Right lung (tissue), 5 donors: ENCODE data around the gene LRP2. TPM values are rescaled to one million over a fixed set of nuclear protein-coding genes. Genes with fewer than 3 reads are reported as not detected.

Experiments
- DNase-seq, 2 donors: peaks; one replicate each; pipeline ENCODE4 v3.0.0-alpha.2; 2013
- polyA plus RNA-seq, 5 donors: library from polyadenylated mRNA; unstranded; fragments of 120-200 nt; gene quantifications; one replicate each; pipeline versions ENCODE4 v1.2.1 to v1.2.3, GENCODE V29; 2013; ENCODE audit warnings: inconsistent platforms in 1 of 5, low replicate concordance in 1 of 5; ENCODE audit not compliant: insufficient read length in 5 of 5, insufficient read depth in 1 of 5

LRP2 gene
- polyA plus RNA-seq, 5 donors = 1.9 to 4.3 (median 2.9) TPM

GRCh38 chr2:169240405-169240804 lies 121.9 kb downstream of the LRP2 start:
- DNase-seq = no peak

GRCh38 chr2:169237939-169238338 lies 124.4 kb downstream of the LRP2 start:
- DNase-seq = no peak

- peak in 1 of 2 donors; percentile 33 for DNase-seq
These were observed 125.0 kb downstream of the LRP2 start for GRCh38 chr2:169237286-169237685.

- DNase-seq = no peak
These were observed 129.7 kb downstream of the LRP2 start for GRCh38 chr2:169232551-169233154.

GRCh38 chr2:169230204-169230603 lies 132.1 kb downstream of the LRP2 start:
- DNase-seq = no peak

GRCh38 chr2:169229590-169229989 lies 132.7 kb downstream of the LRP2 start:
- no peak for DNase-seq

- no peak for DNase-seq
These were observed 136.4 kb downstream of the LRP2 start for GRCh38 chr2:169225906-169226305.

GRCh38 chr2:169225233-169225750 lies 137.0 kb downstream of the LRP2 start:
- no peak for DNase-seq

- DNase-seq = no peak
These were observed 139.7 kb downstream of the LRP2 start for GRCh38 chr2:169222665-169223064.

- DNase-seq = no peak
These were observed 140.5 kb downstream of the LRP2 start for GRCh38 chr2:169221745-169222369.

GRCh38 chr2:169210917-169211316 lies 151.4 kb downstream of the LRP2 start:
- no peak for DNase-seq

- no peak for DNase-seq
These were observed 154.3 kb downstream of the LRP2 start for GRCh38 chr2:169208026-169208425.

GRCh38 chr2:169205176-169205575 lies 157.2 kb downstream of the LRP2 start:
- DNase-seq = no peak

- no peak for DNase-seq
These were observed 158.4 kb downstream of the LRP2 start for GRCh38 chr2:169203952-169204351.

- no peak for DNase-seq
These were observed 161.6 kb downstream of the LRP2 start for GRCh38 chr2:169200756-169201155.

GRCh38 chr2:169193618-169194017 lies 168.7 kb downstream of the LRP2 start:
- DNase-seq = no peak

GRCh38 chr2:169190197-169190775 lies 172.0 kb downstream of the LRP2 start:
- DNase-seq = no peak

GRCh38 chr2:169189132-169189531 lies 173.2 kb downstream of the LRP2 start:
- no peak for DNase-seq

GRCh38 chr2:169185711-169186110 lies 176.6 kb downstream of the LRP2 start:
- no peak for DNase-seq

GRCh38 chr2:169184074-169184473 lies 178.3 kb downstream of the LRP2 start:
- DNase-seq = no peak

- DNase-seq = no peak
These were observed 179.8 kb downstream of the LRP2 start for GRCh38 chr2:169182573-169182972.

- DNase-seq = no peak
These were observed 183.4 kb downstream of the LRP2 start for GRCh38 chr2:169178804-169179390.

- no peak for DNase-seq
These were observed 184.0 kb downstream of the LRP2 start for GRCh38 chr2:169178364-169178763.
